GM10248 (cell line): ENCODE data around the gene HUNK.

Source experiments
- CTCF ChIA-PET: fragments of 300-600 bp; sonication (Branson Sonifier 250); formaldehyde crosslinking; extraction: SDS; loops from one replicate; lab custom pipeline; 2021; ENCODE audit warnings: antibody characterized with exemption; lab: Yijun Ruan, JAX
- POLR2A ChIA-PET: fragments of 350-650 bp; sonication (Branson Sonifier 250); formaldehyde crosslinking; extraction: SDS; loops from one replicate; lab custom pipeline; 2020; ENCODE audit warnings: antibody characterized with exemption; lab: Yijun Ruan, JAX
- DNase-seq: peaks from one replicate; pipeline ENCODE4 v3.0.0; 2012; ENCODE audit errors: extremely low spot score
- CTCF ChIP-seq: IDR thresholded peaks from 2 replicates; pipeline ENCODE4 v1.5.1; 2012; ENCODE audit warnings: mild to moderate bottlenecking, low read depth; ENCODE audit errors: extremely low read depth, missing control alignments, control extremely low read depth

Gene HUNK

GRCh38 chr21:31988492-31989290, 115.9 kb downstream of the HUNK start:
- DNase-seq, result no peak
- ChIA-PET CTCF (no interaction called here), POLR2A (no interaction called here)
- TF ChIP-seq CTCF, result no peak

DNA sequence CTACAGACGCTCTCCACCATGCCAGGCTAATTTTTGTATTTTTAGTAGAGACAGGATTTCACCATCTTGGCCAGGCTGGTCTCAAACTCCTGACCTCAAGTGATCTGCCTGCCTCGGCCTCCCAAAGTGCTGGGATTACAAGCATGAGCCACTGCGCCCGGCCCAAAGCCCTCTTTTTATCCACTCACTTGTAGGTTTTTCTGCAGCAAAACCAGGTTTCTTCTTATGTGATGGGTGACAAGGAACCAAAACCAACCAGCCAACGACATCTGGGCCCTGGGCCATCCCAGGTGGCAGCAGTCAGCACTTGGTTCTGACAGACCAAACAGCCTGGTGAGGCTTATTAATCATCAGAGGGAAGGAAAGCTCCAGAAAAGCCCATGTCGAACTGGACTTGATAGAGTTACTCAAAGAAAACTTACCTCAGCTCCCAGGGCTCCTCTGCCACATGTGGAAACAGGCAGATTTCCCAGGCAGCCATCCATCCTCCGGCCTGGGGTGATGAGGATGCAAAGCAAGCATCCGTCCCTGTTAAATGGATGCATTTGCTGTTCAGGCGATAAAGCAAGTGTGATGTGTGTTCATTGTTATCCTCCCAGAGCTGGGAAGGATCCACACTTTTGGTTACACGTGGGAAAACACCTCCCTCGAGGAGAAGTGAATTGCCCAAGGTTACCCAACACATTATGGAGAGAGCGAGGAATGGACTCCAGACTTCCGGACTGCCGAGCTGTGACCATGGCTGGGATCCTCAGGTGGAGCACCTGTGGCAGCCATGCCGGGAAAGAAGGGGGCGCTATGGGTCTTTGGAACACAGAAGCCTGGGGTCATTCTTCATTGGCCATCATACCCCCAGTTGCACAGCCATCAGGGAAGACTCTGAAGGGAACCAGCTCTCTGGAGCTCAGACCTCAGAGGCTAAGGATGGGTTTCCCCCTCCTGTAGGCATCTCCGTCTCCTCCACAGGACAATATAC, 118.8 kb downstream of the HUNK start:
- POLR2A ChIA-PET, result no interaction called here
- no peak for TF ChIP-seq CTCF
- CTCF ChIA-PET, result no interaction called here
- DNase-seq, result no peak

GRCh38 chr21:31992391-31992790, 119.6 kb downstream of the HUNK start:
- no peak for DNase-seq
- TF ChIP-seq CTCF, result no peak
- ChIA-PET POLR2A (no interaction called here), CTCF (interaction anchor here (0.9 kb wide), 1 partner anchor 266 kb away, joined by 3 read pairs; no protein-coding TSS in a partner anchor)

DNA sequence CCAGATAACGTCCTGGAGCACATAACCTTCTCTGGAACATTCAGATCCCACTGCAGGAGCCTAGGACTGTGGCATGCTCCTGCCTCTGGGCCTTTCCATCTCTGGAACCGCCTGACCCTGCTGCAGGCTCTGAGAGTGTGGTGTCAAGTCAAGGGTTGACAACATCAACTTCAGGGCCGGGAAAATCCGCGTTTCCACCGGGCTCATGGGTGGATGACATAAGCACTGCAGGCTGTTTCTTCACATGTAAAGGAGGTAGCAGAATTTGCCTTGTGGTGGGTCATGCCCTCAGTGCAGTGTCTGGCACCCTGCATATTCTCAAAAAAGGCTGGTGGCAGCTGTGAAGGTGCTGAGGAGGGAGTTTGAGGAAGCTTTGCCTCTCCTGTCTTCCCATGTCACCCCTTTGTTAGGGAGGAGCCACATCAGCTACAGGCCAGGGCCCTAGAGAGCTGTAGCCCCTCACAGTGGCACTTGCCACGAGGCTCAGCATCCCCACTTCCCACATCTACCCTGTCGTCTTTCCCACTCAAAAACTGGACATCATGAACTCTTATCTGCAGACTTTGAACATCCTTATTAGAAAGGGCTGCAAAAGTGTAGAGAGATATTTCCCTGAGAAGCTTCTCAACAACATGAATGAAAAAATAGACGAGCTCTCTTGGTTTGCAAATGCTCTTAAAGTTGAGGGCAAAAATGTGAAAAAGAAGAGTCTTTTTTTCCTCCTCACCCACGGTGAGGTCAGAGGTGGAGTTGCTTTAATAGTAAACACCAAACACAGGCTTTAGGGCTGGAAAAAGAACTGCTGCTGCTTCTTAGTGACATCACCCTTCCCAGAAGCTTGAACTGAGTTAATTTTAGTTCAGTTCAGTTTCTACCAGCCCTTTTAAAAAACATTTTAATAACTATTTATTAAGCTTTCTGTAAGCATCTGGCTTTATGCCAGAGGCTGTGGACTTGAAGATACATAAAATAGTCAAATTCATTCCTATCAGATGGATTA, 121.3 kb downstream of the HUNK start:
- DNase-seq, result no peak
- no peak for TF ChIP-seq CTCF
- ChIA-PET CTCF (interaction anchor here (0.9 to 1.1 kb wide), 2 partner anchors 10 to 102 kb away, joined by 3 read pairs; no protein-coding TSS in a partner anchor), POLR2A (no interaction called here)

DNA sequence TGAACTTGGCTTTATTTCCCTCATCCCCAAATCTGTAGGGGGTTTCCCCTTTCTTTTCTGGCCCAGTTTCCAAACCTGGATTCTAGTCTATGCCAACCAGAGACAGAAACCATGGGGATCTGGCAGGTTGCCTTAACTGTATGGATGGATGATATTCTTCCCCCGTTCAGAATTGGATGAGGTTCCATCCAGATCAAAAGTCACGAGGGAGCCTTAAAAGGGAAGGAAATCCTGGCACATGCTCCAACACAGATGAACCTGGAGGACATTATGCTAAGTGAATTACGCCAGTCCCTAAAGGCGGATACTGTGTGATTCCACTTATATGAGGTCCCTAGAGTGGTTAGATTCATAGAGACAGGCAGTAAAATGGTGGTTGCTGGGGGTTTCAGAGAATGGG, 124.4 kb downstream of the HUNK start:
- POLR2A ChIA-PET, result no interaction called here
- CTCF ChIA-PET, result no interaction called here
- TF ChIP-seq CTCF, result no peak
- DNase-seq, result no peak
